TTC549 (cell line): ENCODE results near the gene ATP5ME.
"Not testable (repeated sequence)": the region's sequence is repeated elsewhere in the genome, so short reads cannot be mapped to it uniquely, and the experiment has no call there.

Experiments
- FAIRE-seq: peaks from 2 replicates; lab custom pipeline; 2012; peaks lifted over from hg19 to GRCh38; lab: Jason Lieb, UNC

The ATP5ME gene

GRCh38 chr4:704971-705277, 30.8 kb upstream of the ATP5ME start:
- FAIRE-seq: no peak

GRCh38 chr4:704198-704891, 30.3 kb upstream of the ATP5ME start:
- FAIRE-seq: no peak

- no peak for FAIRE-seq
Measured at GRCh38 chr4:703336-704197, 29.5 kb upstream of the ATP5ME start.

- FAIRE-seq: no peak
Measured at GRCh38 chr4:702618-703048, 28.6 kb upstream of the ATP5ME start.

- FAIRE-seq: no peak
Measured at GRCh38 chr4:700587-701264, 26.6 kb upstream of the ATP5ME start.

- no peak for FAIRE-seq
Measured at GRCh38 chr4:699816-700580, 25.9 kb upstream of the ATP5ME start.

- FAIRE-seq: not testable (repeated sequence)
Measured at GRCh38 chr4:694341-694940, 20.4 kb upstream of the ATP5ME start.

GRCh38 chr4:692771-693554, 18.9 kb upstream of the ATP5ME start:
- FAIRE-seq: no peak

GRCh38 chr4:689723-690122, 15.6 kb upstream of the ATP5ME start:
- no peak for FAIRE-seq

- no peak for FAIRE-seq
Measured at GRCh38 chr4:688854-689681, 15.0 kb upstream of the ATP5ME start, which contains the start of gene SLC49A3. Gene SLC49A3 (minus strand): TSS chr4:689151. CDS start chr4:689127, 24 bp downstream.

GRCh38 chr4:687971-688853, 14.1 kb upstream of the ATP5ME start:
- no peak for FAIRE-seq

- FAIRE-seq: no peak
Measured at GRCh38 chr4:687048-687970, 13.2 kb upstream of the ATP5ME start.

- FAIRE-seq: no peak
Measured at GRCh38 chr4:686413-687040, 12.5 kb upstream of the ATP5ME start.

GRCh38 chr4:685679-686412, 11.8 kb upstream of the ATP5ME start:
- FAIRE-seq: no peak

- no peak for FAIRE-seq
Measured at GRCh38 chr4:684623-685327, 10.7 kb upstream of the ATP5ME start.

- no peak for FAIRE-seq
Measured at GRCh38 chr4:683982-684622, 10.0 kb upstream of the ATP5ME start.
